NCI-H1105 treated with DMSO at 0.1 percent for 48 hours (cell line): Measurements from ENCODE around the gene SDSL.

Experiments
- DNase-seq: peaks from one replicate; lab custom pipeline; 2025; lab: John Stamatoyannopoulos, UW

SDSL gene

DNA sequence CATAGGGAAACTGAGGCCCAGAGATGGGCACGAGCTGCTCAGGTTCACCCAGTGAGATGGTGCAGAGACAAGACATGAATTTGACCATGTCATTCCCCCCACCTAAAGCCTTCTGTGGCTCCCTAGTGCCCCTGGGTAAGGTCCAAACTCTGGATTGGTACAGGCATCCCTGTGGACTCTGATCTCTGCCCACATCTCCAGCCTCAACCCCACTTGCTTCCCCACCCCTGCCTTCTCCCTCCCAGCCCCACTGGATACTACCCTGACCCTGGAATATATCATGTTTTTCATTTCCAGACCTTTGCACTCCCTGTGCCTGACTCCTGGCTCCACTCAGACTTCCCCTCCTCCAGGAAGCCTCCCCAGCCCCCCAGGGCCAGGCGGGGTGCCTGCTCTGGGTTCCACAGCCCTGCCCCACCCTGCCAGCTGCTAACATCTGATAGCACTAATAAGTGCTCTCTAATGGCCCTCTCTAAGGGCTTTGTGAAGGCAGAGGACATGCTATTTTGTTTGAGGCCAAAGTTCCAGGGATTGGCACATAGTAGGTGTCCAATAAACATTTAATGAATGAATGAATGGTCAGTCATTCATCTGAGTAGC, 1.1 kb upstream of the SDSL start:
- no peak for DNase-seq

GRCh38 chr12:113422886-113423669, 898 bp downstream of the SDSL start:
- DNase-seq, result no peak

- DNase-seq, result no peak
Observed at GRCh38 chr12:113424456-113424855, 2.3 kb downstream of the SDSL start.

GRCh38 chr12:113424915-113425823, 3.0 kb downstream of the SDSL start:
- no peak for DNase-seq

DNA sequence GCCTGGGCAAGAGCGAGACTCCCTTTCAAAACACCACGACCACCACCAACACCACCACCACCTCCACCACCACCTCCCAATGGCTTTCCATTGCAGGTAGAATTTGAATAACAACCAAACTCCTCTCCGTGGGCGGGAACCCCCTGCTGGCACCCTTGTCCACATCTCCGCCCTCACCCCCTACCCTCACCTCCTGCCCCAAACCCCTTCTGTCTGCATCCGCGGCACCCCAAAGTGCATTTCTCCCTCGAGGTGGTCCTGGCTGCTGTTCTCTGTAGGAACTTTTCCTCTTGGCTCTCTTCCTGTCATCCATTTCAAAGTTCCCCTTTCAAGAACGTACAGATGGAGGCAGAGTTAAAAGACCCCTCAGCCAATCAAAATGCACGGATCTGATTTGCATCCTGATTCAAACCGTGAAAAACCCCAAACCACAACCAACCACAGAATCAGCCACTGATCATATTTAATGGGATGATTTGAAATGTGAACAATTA, 3.8 kb downstream of the SDSL start:
- no peak for DNase-seq

DNA sequence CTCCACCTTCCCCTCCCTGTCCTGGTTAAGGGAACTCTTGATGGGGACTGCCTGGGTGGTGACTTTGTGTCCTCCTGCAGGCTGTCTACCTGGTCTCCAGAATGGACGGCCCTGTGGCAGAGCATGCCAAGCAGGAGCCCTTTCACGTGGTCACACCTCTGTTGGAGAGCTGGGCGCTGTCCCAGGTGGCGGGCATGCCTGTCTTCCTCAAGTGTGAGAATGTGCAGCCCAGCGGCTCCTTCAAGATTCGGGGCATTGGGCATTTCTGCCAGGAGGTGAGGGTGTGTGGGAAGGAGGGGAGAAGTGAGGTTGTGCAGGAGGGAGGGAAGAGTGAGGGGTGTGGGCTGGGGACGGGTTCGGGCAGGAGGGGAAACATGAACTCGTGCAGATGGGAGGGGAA, 5.7 kb downstream of the SDSL start:
- no peak for DNase-seq

DNA sequence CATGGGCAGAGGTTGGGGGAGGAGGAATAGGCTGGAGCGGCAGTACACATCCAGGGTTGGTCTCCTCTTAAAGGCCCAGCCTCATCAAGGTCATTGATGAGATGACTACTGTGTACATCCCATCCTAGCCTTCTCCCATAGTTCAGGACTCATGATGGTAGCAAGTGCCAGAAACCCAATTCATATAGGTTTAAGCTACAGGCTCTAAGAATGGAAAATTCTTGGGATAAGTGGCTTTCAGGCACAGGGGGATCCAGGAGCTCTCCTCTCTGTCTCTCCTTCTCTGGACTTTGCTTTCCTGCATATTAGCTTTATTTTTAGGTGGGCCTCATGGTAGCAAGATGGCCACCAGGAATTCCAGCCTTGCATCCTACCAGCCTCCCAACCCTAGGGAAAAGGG, 6.3 kb downstream of the SDSL start:
- DNase-seq, result no peak

GRCh38 chr12:113432986-113433385, 10.8 kb downstream of the SDSL start:
- no peak for DNase-seq

- DNase-seq, result no peak
Observed at GRCh38 chr12:113435367-113435766, 13.2 kb downstream of the SDSL start.

GRCh38 chr12:113436586-113436985, 14.4 kb downstream of the SDSL start:
- DNase-seq, result no peak

DNA sequence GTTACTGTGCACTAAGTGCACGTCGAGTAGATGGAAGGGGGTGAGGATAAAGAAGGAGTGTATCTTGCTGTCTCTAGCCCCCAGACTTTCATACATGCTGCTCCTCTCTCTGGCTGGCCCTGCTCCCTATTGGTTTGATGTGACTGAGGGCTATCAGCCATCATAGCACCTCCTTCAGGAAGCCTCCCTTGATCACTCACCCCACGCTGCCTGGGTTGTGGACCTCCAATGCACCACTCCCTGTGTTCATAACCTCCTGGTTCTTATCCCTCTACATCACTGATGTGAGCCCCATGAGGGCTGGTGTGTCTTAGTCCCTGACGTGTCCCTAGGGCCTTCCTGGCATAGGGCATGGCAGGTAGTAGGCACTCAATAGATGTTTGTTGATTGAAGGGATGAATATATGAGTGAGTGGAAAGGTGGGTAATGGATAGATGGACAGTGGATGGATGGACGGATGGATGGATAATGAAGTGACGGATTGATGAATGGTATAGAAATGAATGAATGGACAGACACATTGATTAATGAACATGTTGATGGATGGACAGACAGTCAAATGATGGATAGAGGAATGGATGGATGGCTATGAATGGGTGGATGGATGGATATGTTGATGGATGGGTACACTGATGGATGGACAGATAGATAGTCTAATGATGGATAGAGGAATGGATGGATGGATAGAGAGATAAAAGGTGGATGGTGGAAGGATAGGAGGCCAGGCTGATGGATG, 15.0 kb downstream of the SDSL start:
- no peak for DNase-seq

GRCh38 chr12:113437729-113438100, 15.5 kb downstream of the SDSL start:
- no peak for DNase-seq

- DNase-seq, result no peak
Observed at GRCh38 chr12:113438523-113439300, 16.5 kb downstream of the SDSL start.

- no peak for DNase-seq
Observed at GRCh38 chr12:113439301-113439597, 17.1 kb downstream of the SDSL start.

- peak; percentile 62 for DNase-seq
Observed at GRCh38 chr12:113439606-113440030, 17.4 kb downstream of the SDSL start.

DNA sequence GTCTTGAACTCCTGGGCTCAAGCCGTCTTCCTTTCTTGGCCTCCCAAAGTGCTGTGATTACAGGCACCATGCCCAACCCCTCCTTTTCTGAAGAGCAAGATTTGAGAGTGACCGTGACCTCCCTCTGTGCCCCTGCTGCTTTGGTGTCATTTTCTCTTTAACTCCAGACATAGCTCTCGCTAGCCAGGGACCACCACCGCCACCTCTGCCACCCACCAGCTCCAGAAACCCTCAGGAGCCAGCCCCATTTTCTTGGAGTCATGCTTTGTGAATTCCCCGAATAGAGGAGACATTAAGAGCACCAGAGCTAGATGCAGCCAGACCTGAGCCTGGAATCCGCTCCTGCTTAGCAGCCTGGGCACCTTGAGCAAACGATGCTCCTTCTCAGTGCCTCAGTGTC, 18.2 kb downstream of the SDSL start:
- no peak for DNase-seq

- no peak for DNase-seq
Observed at GRCh38 chr12:113440947-113441782, 19.0 kb downstream of the SDSL start.

DNA sequence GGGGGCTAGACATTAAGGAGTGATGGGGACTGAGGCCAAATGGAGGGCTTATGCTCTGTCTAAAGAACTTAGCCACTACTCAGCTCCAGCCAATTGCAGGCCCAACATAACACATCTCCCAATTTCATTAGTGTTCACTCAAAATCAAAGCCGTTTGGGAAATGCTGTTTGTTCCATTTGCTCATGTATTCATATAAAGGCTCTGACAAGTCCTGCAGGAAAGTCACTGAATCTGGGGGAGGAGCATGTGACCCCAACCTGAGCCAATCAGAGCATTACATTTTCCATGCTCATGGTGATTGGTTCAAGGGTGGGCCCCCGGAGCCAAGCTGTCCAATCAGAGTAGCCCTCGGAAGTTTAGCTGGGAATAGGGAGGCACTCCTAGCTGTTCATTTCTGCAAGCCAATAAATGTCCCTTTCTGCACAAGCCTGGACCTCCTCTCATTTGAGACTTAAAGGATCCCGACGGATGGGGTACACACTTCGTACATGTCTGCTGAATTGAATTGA, 20.9 kb downstream of the SDSL start:
- no peak for DNase-seq

DNA sequence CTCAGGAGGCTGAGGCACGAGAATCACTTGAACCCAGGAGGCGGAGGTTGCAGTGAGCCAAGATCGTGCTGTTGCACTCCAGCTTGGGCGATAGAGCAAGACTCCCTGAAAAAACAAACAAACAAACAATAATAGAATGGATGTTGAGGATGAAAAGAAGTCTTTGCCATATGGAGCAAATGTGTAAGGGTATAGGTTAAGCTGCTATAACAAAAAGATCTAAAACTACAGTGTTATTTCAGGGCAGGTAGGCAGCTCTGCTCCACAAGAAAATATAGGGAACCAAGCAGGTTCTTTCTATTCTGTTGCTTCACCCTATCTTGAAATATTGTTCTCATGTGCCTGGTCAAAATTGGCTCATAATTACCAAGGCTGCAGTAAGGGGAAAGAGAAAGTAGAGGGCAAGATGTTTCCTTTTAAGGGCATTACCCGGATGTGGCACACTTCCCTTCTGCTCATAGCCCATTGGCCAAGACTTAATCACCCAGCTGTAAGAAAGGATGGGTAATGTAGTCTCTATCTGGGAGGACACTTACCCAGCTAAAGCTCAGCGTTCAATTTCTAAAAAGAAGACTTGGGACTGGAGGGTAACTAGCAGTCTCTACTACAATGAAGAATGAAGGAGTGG, 23.5 kb downstream of the SDSL start:
- DNase-seq, result no peak

GRCh38 chr12:113448873-113449272, 26.7 kb downstream of the SDSL start:
- no peak for DNase-seq
